ENCODE data around the gene ALCAM.
A peak's percentile ranks its signal among the peaks of the same experiment; 100 is the strongest.

Gene ALCAM

DNA sequence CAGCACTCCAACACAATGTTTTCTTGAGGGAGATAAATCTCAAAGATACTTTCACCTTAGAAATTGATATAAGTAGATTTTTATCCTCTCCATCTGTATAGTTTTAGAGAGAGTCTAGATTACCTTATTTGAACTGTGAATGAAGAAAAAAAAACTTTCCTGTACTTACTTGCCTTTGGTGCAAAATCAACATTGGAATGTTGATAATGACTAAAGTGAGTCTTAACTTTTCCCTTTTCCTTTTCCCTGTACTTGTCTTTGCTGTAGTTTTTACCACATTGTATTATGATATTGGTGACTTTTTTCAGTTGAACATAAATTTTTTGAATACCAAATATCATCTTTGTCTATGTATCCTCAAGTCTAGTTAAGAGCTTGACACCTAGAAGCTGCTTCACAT is 6.7 kb downstream of the ALCAM start:
- TF ChIP-seq, protein P1, sequence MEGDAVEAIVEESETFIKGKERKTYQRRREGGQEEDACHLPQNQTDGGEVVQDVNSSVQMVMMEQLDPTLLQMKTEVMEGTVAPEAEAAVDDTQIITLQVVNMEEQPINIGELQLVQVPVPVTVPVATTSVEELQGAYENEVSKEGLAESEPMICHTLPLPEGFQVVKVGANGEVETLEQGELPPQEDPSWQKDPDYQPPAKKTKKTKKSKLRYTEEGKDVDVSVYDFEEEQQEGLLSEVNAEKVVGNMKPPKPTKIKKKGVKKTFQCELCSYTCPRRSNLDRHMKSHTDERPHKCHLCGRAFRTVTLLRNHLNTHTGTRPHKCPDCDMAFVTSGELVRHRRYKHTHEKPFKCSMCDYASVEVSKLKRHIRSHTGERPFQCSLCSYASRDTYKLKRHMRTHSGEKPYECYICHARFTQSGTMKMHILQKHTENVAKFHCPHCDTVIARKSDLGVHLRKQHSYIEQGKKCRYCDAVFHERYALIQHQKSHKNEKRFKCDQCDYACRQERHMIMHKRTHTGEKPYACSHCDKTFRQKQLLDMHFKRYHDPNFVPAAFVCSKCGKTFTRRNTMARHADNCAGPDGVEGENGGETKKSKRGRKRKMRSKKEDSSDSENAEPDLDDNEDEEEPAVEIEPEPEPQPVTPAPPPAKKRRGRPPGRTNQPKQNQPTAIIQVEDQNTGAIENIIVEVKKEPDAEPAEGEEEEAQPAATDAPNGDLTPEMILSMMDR (conservative IDR thresholded peaks at IDR 0.05; ENCODE audit: low read length) = no peak
- no peak overlapping the region for H3K4me3 ChIP-seq (ENCODE audit: low read length)

DNA sequence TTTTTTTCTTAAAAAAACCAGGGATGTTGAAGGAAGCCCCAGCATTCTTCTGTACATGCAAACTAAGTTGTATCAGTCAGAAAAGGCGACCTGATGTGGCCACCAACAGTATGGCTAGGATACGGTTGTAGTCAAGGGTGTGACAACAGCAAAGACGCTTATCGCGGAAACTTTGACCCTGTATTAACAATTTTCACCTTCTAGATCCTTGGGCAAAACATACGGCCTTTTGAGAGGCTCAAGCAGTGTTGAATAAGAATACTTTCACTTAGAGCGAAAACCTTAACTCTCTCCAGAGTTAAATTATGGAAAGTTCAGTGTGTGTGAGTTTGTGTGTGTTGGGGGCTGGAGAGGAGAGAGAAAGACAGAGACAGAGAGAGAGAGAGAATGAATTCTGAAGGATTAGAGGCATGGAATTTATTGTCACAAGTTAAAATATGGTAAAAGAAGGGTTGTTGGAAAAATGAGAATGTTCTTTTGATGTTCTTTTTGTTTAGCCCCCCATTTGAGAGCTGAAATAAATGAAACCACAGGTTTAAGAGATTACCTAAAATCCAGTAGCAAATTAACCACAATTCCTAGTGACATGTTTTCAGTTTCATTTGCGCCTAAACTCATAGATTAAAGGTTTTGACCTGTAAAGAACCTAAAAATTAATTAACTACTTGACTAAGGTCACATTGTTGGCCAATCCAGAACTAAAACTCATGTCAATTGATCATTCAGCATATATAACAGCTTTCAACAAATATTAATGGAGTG is 9.2 kb downstream of the ALCAM start:
- TF ChIP-seq, protein P1 (conservative IDR thresholded peaks at IDR 0.05; ENCODE audit: low read length) = no peak
- DNase-seq (ENCODE audit: low read depth) = no peak
- H3K4me3 ChIP-seq (ENCODE audit: low read length) = no peak overlapping the region

More for the DNA sequence above, 6.7 kb downstream of the ALCAM start:
- DNase-seq (ENCODE audit: low read depth) = no peak

DNA sequence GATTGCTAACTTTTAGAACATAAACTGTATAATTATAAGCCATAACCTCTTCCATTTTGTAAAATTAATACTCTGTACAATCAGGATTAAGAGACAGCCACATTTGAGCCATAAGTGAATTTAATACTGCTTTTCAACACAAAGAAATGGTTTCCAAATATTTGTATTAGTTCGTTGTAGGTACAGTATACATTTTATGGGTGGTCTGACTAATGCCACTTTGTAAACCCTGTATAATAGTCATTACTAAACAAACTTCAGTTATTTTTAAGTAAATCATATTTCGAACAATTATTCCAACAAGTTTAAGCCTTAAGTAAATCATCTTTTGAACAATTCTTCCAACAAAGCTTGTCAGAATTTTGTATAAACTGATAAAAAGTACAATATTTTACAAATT is 11.0 kb downstream of the ALCAM start:
- TF ChIP-seq, protein P1 (conservative IDR thresholded peaks at IDR 0.05; ENCODE audit: low read length) = no peak
- DNase-seq (ENCODE audit: low read depth) = no peak
- no peak overlapping the region for H3K4me3 ChIP-seq (ENCODE audit: low read length)

DNA sequence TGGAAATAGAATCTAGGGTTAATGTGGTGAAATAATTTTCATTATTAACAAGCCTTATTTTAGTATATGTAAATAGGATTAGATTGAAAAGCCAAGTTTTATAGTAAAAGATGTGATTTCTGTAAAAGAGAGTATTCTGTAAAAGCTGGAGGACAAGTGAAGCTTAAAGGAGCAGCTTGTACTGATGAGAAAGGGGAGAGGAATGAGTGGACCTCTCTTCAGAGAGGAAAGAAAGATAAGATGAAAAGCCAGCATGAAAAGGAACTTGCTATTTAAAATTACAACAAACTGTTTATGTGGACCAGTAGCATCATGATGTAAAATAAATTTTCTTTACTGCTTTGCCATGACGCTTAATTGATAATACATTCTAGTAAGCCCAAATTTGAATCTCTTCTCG is 18.5 kb downstream of the ALCAM start:
- TF ChIP-seq, protein P1 (conservative IDR thresholded peaks at IDR 0.05; ENCODE audit: low read length) = no peak

DNA sequence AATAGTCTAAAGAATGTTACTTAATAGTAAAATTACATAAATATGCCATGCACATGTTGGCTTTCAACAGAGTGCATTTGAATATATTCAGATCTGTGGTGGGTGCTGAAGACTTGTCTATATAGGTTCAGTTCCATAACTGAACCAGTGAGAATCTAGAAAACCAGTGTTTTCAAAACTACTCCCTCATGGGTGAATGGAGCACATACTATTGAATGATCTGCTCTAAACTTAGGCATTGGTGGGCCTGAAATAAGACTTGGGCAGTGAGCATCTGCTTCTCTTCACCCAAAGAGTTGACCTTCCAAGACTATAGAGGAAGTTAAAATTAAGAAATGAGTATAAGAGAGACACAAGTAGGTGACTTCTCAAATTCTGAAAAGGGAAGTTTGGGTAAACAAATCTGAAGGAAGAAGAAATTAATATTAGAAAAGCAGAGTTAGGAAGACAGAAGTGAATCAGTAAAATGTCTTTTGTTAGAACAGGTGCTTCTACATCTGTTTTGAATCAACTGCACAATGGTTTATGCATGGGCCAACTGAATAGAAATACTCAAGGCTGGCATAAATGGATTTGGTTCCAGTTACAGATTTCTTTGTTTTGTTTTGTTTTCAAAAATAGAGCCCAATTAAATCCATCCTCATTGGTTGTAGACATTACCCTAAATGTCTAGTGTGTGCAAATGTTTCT is 19.3 kb downstream of the ALCAM start:
- no peak overlapping the region for H3K4me3 ChIP-seq (ENCODE audit: low read length)
- DNase-seq (ENCODE audit: low read depth) = no peak
- TF ChIP-seq, protein P1 (conservative IDR thresholded peaks at IDR 0.05; ENCODE audit: low read length) = no peak

More for the DNA sequence above, 18.5 kb downstream of the ALCAM start:
- no peak for DNase-seq (ENCODE audit: low read depth)
- H3K4me3 ChIP-seq (ENCODE audit: low read length) = no peak overlapping the region

DNA sequence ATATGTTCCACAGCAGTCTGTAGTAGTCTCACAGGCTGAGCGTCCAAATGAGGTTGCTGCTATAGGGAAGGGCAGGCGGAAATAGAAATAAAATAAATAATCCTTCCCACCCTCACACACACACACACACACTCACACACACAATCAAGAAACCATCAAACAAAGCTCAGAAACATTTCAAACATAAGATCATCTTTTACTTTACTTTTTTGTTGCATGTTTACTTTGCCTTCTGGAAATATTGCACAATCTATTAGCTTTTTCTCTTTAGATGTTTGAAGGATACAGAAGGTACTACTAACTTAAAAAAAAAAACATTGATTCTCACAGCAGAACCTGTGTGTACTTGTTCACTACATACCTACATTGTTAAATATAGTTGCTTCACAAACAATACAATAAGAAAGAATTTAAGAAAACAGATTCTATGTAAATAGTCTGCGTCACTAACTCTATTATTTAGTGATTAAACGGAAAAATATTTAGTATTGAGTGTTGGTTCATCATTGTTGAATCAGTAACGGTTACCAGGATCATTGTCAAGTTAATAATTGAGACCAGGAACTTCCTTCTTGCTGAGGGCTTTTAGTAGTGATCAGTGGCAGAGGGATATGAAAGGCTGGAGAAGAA is 20.5 kb downstream of the ALCAM start:
- peak; percentile 70 for DNase-seq (ENCODE audit: low read depth)
- TF ChIP-seq, protein P1 (conservative IDR thresholded peaks at IDR 0.05; ENCODE audit: low read length) = no peak
- no peak overlapping the region for H3K4me3 ChIP-seq (ENCODE audit: low read length)
